HepG2 (cell line): Measurements from ENCODE around the gene TRANK1. TPM values are rescaled to one million over a fixed set of nuclear protein-coding genes. Genes with fewer than 3 reads are reported as not detected.
"Not testable (repeated sequence)": the region's sequence is repeated elsewhere in the genome, so short reads cannot be mapped to it uniquely, and the experiment has no call there.

Experiments
- ATAC-seq: fragments of 200-7000 bp; cut with Tn5 transposase; 3 replicates; pipeline ENCODE4 v1.9.1; 2020; ENCODE audit warnings: mild to moderate bottlenecking, moderate library complexity
- BruUV-seq: library from RNA; stranded (reverse); fragments of 400-500 nt; replicated peaks from 2 replicates; lab custom pipeline; 2021; lab: Mats Ljungman, UMichigan
- CTCF ChIA-PET: fragments of 300-600 bp; formaldehyde crosslinking; extraction: SDS; loops from one replicate; lab custom pipeline; 2021; ENCODE audit warnings: low total read pairs, inconsistent platforms, low intra/inter-chr PET ratio; lab: Yijun Ruan, JAX
- POLR2A ChIA-PET: fragments of 350-600 bp; sonication (Branson Sonifier 250); formaldehyde crosslinking; loops from one replicate; lab custom pipeline; 2020; ENCODE audit warnings: antibody characterized with exemption, inconsistent platforms; lab: Yijun Ruan, JAX
- DNase-seq: peaks from one replicate; pipeline ENCODE4 v3.0.0-alpha.2; 2015; ENCODE audit warnings: low spot score
- FAIRE-seq: peaks from 3 replicates; lab custom pipeline; 2011; peaks lifted over from hg19 to GRCh38; lab: Jason Lieb, UNC
- H2AFZ ChIP-seq: one replicate; pipeline ENCODE4 v1.6.1; 2011; ENCODE audit warnings: low read length, inconsistent platforms
- H3K27ac ChIP-seq: fragments of 300-600 bp; 3 replicates; pipeline ENCODE4 v1.8.0; 2011; ENCODE audit warnings: mixed run types, mild to moderate bottlenecking, mixed read lengths, low read length, inconsistent platforms; ENCODE audit not compliant: insufficient read depth; ENCODE audit errors: extremely low read length
- H3K27me3 ChIP-seq, 2 experiments: fragments of 200-600 bp in 1 of 2; 2 replicates in 1 of 2; 3 replicates in 1 of 2; pipeline versions ENCODE4 v1.6.0 to v1.8.0; 2011; ENCODE audit warnings: low read length in 2 of 2, mild to moderate bottlenecking in 2 of 2, moderate library complexity in 2 of 2, inconsistent platforms in 1 of 2; ENCODE audit not compliant: insufficient read depth in 2 of 2, control insufficient read depth in 1 of 2
- H3K36me3 ChIP-seq, 2 experiments: fragments of 200-600 bp in 1 of 2; replicated peaks in 1 of 2; 2 replicates in 1 of 2; 3 replicates in 1 of 2; pipeline versions ENCODE4 v1.5.1 to v1.8.0; 2011; ENCODE audit warnings: low read length in 2 of 2, inconsistent platforms in 1 of 2; ENCODE audit not compliant: insufficient read depth in 2 of 2, control insufficient read depth in 1 of 2
- H3K4me1 ChIP-seq: 2 replicates; pipeline ENCODE4 v1.5.1; 2012; ENCODE audit warnings: low read length, inconsistent platforms; ENCODE audit not compliant: insufficient read depth
- H3K4me2 ChIP-seq: 2 replicates; pipeline ENCODE4 v1.6.0; 2011; ENCODE audit warnings: low read depth, low read length, inconsistent platforms
- H3K4me3 ChIP-seq, 3 experiments: fragments of 200-600 bp in 1 of 3; sonication (generic), shearing (Covaris generic) in 1 of 3; replicated peaks in 1 of 3; 2 replicates each; pipeline ENCODE4 v1.5.1; 2011 to 2016; ENCODE audit warnings: low read length in 3 of 3, inconsistent platforms in 2 of 3, low read depth in 2 of 3, mild to moderate bottlenecking in 2 of 3, control low read depth in 1 of 3, mixed read lengths in 1 of 3; ENCODE audit not compliant: insufficient read depth in 1 of 3
- H3K79me2 ChIP-seq: one replicate; pipeline ENCODE4 v1.6.1; 2011; ENCODE audit warnings: low read length, inconsistent platforms; ENCODE audit not compliant: insufficient read depth
- H3K9ac ChIP-seq: 2 replicates; pipeline ENCODE4 v1.6.0; 2011; ENCODE audit warnings: mild to moderate bottlenecking, low read depth, low read length, inconsistent platforms; ENCODE audit not compliant: insufficient read depth
- H3K9me3 ChIP-seq: 2 replicates; pipeline ENCODE4 v1.5.1; 2012; ENCODE audit warnings: mild to moderate bottlenecking, low read length
- H4K20me1 ChIP-seq: 2 replicates; pipeline ENCODE4 v1.6.0; 2011; ENCODE audit warnings: inconsistent platforms, mild to moderate bottlenecking, low read length, moderate library complexity; ENCODE audit not compliant: insufficient read depth
- AKAP8 ChIP-seq: sonication (generic); formaldehyde crosslinking; IDR thresholded peaks from 2 replicates; pipeline ENCODE4 v1.5.1; 2020; ENCODE audit warnings: mild to moderate bottlenecking, missing genetic modification reagents
- IRX3 ChIP-seq: sonication (generic); formaldehyde crosslinking; IDR thresholded peaks from 2 replicates; pipeline ENCODE4 v1.8.1; 2023; ENCODE audit warnings: mild to moderate bottlenecking, low read depth, missing genetic modification reagents, borderline replicate concordance
- KLF13 ChIP-seq: sonication (generic); formaldehyde crosslinking; IDR thresholded peaks from 2 replicates; pipeline ENCODE4 v1.4.0; 2020; ENCODE audit warnings: mild to moderate bottlenecking, missing genetic modification reagents
- KMT2B ChIP-seq: IDR thresholded peaks from 2 replicates; pipeline ENCODE4 v1.6.1; 2016; ENCODE audit warnings: missing genetic modification reagents, missing compliant biosample characterization
- TCF7L2 ChIP-seq: IDR thresholded peaks from 2 replicates; pipeline ENCODE4 v1.6.1; 2011; ENCODE audit warnings: mild to moderate bottlenecking, low read depth, low read length, moderate library complexity
- ZNF121 ChIP-seq: sonication (generic); formaldehyde crosslinking; IDR thresholded peaks from 2 replicates; pipeline ENCODE4 v1.5.0; 2020; ENCODE audit warnings: mild to moderate bottlenecking, missing genetic modification reagents
- ZNF383 ChIP-seq: sonication (generic); formaldehyde crosslinking; IDR thresholded peaks from 2 replicates; pipeline ENCODE4 v1.4.0; 2020; ENCODE audit warnings: missing genetic modification reagents, mild to moderate bottlenecking, borderline replicate concordance
- ZNF549 ChIP-seq: sonication (generic); formaldehyde crosslinking; IDR thresholded peaks from 2 replicates; pipeline ENCODE4 v1.5.0; 2020; ENCODE audit warnings: missing genetic modification reagents
- ZNF570 ChIP-seq: sonication (generic); formaldehyde crosslinking; IDR thresholded peaks from 2 replicates; pipeline ENCODE4 v1.4.0; 2020; ENCODE audit warnings: mild to moderate bottlenecking, missing genetic modification reagents, borderline replicate concordance
- ZNF781 ChIP-seq: sonication (generic); formaldehyde crosslinking; IDR thresholded peaks from 2 replicates; pipeline ENCODE4 v1.5.1; 2020; ENCODE audit warnings: borderline replicate concordance, mild to moderate bottlenecking, missing genetic modification reagents; ENCODE audit errors: not compliant biosample characterization
- WGBS: methylation state at CpG from one replicate; pipeline ENCODE4 v1.1.6; 2017; ENCODE audit warnings: low lambda C conversion rate; 5-methylcytosine and 5-hydroxymethylcytosine counted together
- in situ Hi-C: cut with HindIII; loops from 2 replicates; pipeline ENCODE4 v1.10.0; 2017; ENCODE audit warnings: low pct_unique_long_range_greater_than_20kb; ENCODE audit not compliant: extremely low pct_ligation_motif_present
- intact Hi-C: fragments of 100-400 bp; cut with micrococcal nuclease; formaldehyde crosslinking; loops from one replicate; pipeline ENCODE4 v1.10.0; 2022; ENCODE audit not compliant: unreplicated experiment
- polyA plus RNA-seq, 8 experiments: library from polyadenylated mRNA; depleted of rRNA in 3 of 8; stranded (reverse) in 7 of 8; unstranded in 1 of 8; fragments of >200 nt; fragmentation: Illumina TruSeq in 4 of 8; extraction: Trizol in 4 of 8; gene quantifications; 2 replicates each; pipeline versions ENCODE4 v1.2.1 to v1.2.3, GENCODE V29; 2011 to 2016; ENCODE audit warnings: low read depth in 4 of 8, missing spikeins in 1 of 8, mixed read lengths in 1 of 8; ENCODE audit not compliant: insufficient read depth in 1 of 8
- total RNA-seq, 5 experiments: library from RNA; depleted of rRNA; stranded (reverse); fragments of >200 nt; fragmentation: Illumina TruSeq; extraction: Trizol; gene quantifications; 2 replicates each; pipeline ENCODE4 v1.2.3, GENCODE V29; 2016; ENCODE audit warnings: low read depth in 1 of 5

The TRANK1 gene
- total and polyA plus RNA-seq, 2 of the 13 experiments (the other 11 are each of a cell fraction or from before 2014, with no cell fraction given) = 0.13 to 0.32 TPM

GRCh38 chr3:36933540-36934296 is 11.1 kb downstream of the TRANK1 start (continued):
- TF ChIP-seq ZNF383 (CRISPR knock-in tag) (no peak), ZNF570 (CRISPR knock-in tag) (no peak), KMT2B (CRISPR knock-in tag) (no peak), IRX3 (CRISPR knock-in tag) (no peak), ZNF549 (CRISPR knock-in tag) (no peak), TCF7L2 (no peak), AKAP8 (CRISPR knock-in tag) (no peak), KLF13 (CRISPR knock-in tag) (no peak), ZNF781 (CRISPR knock-in tag) (no peak)
- TF ChIP-seq, all 625 proteins: peak for 22

GRCh38 chr3:36931424-36931823 is 13.4 kb downstream of the TRANK1 start:
- FAIRE-seq, H3K4me3 ChIP-seq, CTCF ChIA-PET, H3K4me2 ChIP-seq, POLR2A ChIA-PET, H3K27me3 ChIP-seq, H3K36me3 ChIP-seq, H2AFZ ChIP-seq, ATAC-seq, intact Hi-C loops, H4K20me1 ChIP-seq, H3K27ac ChIP-seq, in situ Hi-C loops, H3K9ac ChIP-seq, BruUV-seq, DNase-seq, H3K9me3 ChIP-seq, H3K79me2 ChIP-seq: not testable (repeated sequence)
- 89% methylated on average over 1 of the region's 1 CpG for WGBS
- peak; percentile 65; the same call in 1 of the 2 replicates for TF ChIP-seq ZNF121 (CRISPR knock-in tag)
- peaks cover 29% of the 10 kb centered on the region for H3K4me1 ChIP-seq
